ENCODE results near the gene ARSB.

DNA sequence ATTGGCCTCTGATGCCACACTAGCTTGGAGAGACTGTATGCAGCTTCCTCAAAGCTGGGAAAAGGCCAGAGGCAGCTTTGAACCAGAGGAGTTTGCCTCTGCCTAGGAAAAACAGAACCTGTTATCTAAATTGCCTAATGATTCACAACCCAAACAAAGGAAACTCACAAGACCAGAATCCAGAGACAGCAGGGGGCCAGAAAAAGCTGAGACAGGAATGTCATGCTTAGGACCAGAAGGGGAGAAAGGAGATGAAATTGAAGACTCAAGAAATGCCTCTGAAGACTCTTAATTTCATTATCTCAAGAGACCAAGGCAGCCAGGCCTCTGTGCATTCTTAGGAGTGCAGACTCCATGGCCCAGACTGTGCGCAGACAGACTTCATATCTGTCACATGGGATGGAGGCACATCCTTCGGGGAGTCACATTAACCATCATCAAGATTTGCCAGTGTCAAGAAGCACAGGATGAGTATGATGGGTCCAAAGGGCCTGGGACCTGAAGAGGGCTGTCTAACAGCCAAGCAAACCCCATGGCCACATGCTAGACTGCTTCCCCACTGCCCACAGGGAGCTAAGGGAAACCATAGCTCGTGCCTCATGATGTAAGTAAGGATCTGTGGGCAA is 57.3 kb downstream of the ARSB start:
- TF ChIP-seq, protein P1, sequence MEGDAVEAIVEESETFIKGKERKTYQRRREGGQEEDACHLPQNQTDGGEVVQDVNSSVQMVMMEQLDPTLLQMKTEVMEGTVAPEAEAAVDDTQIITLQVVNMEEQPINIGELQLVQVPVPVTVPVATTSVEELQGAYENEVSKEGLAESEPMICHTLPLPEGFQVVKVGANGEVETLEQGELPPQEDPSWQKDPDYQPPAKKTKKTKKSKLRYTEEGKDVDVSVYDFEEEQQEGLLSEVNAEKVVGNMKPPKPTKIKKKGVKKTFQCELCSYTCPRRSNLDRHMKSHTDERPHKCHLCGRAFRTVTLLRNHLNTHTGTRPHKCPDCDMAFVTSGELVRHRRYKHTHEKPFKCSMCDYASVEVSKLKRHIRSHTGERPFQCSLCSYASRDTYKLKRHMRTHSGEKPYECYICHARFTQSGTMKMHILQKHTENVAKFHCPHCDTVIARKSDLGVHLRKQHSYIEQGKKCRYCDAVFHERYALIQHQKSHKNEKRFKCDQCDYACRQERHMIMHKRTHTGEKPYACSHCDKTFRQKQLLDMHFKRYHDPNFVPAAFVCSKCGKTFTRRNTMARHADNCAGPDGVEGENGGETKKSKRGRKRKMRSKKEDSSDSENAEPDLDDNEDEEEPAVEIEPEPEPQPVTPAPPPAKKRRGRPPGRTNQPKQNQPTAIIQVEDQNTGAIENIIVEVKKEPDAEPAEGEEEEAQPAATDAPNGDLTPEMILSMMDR (IDR thresholded peaks at IDR 0.05; ENCODE audit: low read length): no peak
- no peak for TF ChIP-seq EZH2 (optimal IDR thresholded peaks at IDR 0.05; ENCODE audit: low read depth, low read length)
- TF ChIP-seq EZH2phosphoT487 (IDR thresholded peaks at IDR 0.05; ENCODE audit: low read length): no peak
